ENCODE measurements around the gene HCN4. TPM values are rescaled to one million over a fixed set of nuclear protein-coding genes. Genes with fewer than 3 reads are reported as not detected.

HCN4 gene
- total RNA-seq, 1 experiment from 2014 or later, result 0.07 TPM

Other genes starting within 250 kb of the HCN4 start
- gene REC114, start 74.2 kb upstream of the HCN4 start, total RNA-seq (2022), result not detected in 2 replicates

Data from Calu3 (cell line).